Stimulated activated CD4-positive, alpha-beta T cell treated with anti-CD3 and anti-CD28 coated beads, Interleukin-12 subunit alpha, Interleukin-12 subunit beta, amount 100 ng/mL, for 48 hours (primary cell): ENCODE results near the gene COL16A1.
A peak's percentile ranks its signal among the peaks of the same experiment; 100 is the strongest.
"Not testable (repeated sequence)": the region's sequence is repeated elsewhere in the genome, so short reads cannot be mapped to it uniquely, and the experiment has no call there.

ENCODE experiments used
- DNase-seq, 3 donors: peaks; one replicate each; pipeline ENCODE4 v3.0.0-alpha.2; 2020; ENCODE audit warnings: low read depth in 2 of 3, low spot score in 1 of 3

COL16A1 gene

GRCh38 chr1:31707059-31707600 lies 3.3 kb upstream of the COL16A1 start:
- DNase-seq: not testable (repeated sequence)

- DNase-seq: no peak
Observed at GRCh38 chr1:31706384-31707058, 2.7 kb upstream of the COL16A1 start.

GRCh38 chr1:31705080-31705866 lies 1.5 kb upstream of the COL16A1 start:
- DNase-seq: peak; percentile 52 to 61 (median 55)

- DNase-seq: no peak
Observed at GRCh38 chr1:31704271-31705079, 658 bp upstream of the COL16A1 start.

- no peak for DNase-seq
Observed at GRCh38 chr1:31702836-31703404, 897 bp downstream of the COL16A1 start.

GRCh38 chr1:31701091-31701736 lies 2.6 kb downstream of the COL16A1 start:
- DNase-seq: no peak

GRCh38 chr1:31700468-31701090 lies 3.2 kb downstream of the COL16A1 start:
- no peak for DNase-seq

GRCh38 chr1:31699341-31699891 lies 4.4 kb downstream of the COL16A1 start:
- no peak for DNase-seq

- no peak for DNase-seq
Observed at GRCh38 chr1:31697369-31697984, 6.3 kb downstream of the COL16A1 start.

GRCh38 chr1:31696242-31696641 lies 7.6 kb downstream of the COL16A1 start:
- no peak for DNase-seq

- DNase-seq: no peak
Observed at GRCh38 chr1:31695327-31695726, 8.5 kb downstream of the COL16A1 start.

- no peak for DNase-seq
Observed at GRCh38 chr1:31694964-31695313, 8.9 kb downstream of the COL16A1 start.

- DNase-seq: no peak
Observed at GRCh38 chr1:31694069-31694963, 9.5 kb downstream of the COL16A1 start.

- no peak for DNase-seq
Observed at GRCh38 chr1:31693231-31693630, 10.6 kb downstream of the COL16A1 start.

GRCh38 chr1:31691951-31692350 lies 11.9 kb downstream of the COL16A1 start:
- DNase-seq: no peak

GRCh38 chr1:31691446-31691845 lies 12.4 kb downstream of the COL16A1 start:
- no peak for DNase-seq

GRCh38 chr1:31690921-31691320 lies 12.9 kb downstream of the COL16A1 start:
- no peak for DNase-seq

- no peak for DNase-seq
Observed at GRCh38 chr1:31689854-31690253, 14.0 kb downstream of the COL16A1 start.

- DNase-seq: no peak
Observed at GRCh38 chr1:31689379-31689778, 14.4 kb downstream of the COL16A1 start.
